Thoracic aorta (tissue), 2 donors: ENCODE results near the gene GSG1L2. TPM values are rescaled to one million over a fixed set of nuclear protein-coding genes. Genes with fewer than 3 reads are reported as not detected.

ENCODE experiments used
- ATAC-seq: fragments of 150-250 bp; one replicate; pipeline ENCODE4 v1.8.0; 2017; ENCODE audit warnings: low read depth; ENCODE audit not compliant: insufficient number of reproducible peaks, low FRiP score
- DNase-seq: peaks from one replicate; pipeline ENCODE4 v3.0.0-alpha.2; 2020; ENCODE audit warnings: low spot score
- H3K27ac ChIP-seq, 2 donors: fragments of 200-600 bp; sonication (generic); 1 replicate in 1 of 2; 2 replicates in 1 of 2; pipeline ENCODE4 v1.5.1; 2016; ENCODE audit warnings: mild to moderate bottlenecking in 2 of 2, moderate library complexity in 2 of 2
- H3K27me3 ChIP-seq: fragments of 200-600 bp; sonication (generic); replicated peaks from 2 replicates; pipeline ENCODE4 v1.6.0; 2016; ENCODE audit warnings: mild to moderate bottlenecking; ENCODE audit not compliant: insufficient read depth
- H3K36me3 ChIP-seq: fragments of 200-600 bp; sonication (generic); one replicate; pipeline ENCODE4 v1.5.1; 2016
- H3K4me1 ChIP-seq, 2 donors: fragments of 200-600 bp; sonication (generic); 1 replicate in 1 of 2; 2 replicates in 1 of 2; pipeline versions ENCODE4 v1.5.1 to v1.6.0; 2016; ENCODE audit warnings: low read depth in 2 of 2, mild to moderate bottlenecking in 1 of 2; ENCODE audit not compliant: control insufficient read depth in 1 of 2
- H3K4me3 ChIP-seq: fragments of 200-600 bp; sonication (generic); 2 replicates; pipeline ENCODE4 v1.5.1; 2016; ENCODE audit warnings: mild to moderate bottlenecking
- H3K9me3 ChIP-seq: fragments of 200-600 bp; sonication (generic); 2 replicates; pipeline ENCODE4 v1.5.1; 2016
- total RNA-seq, 2 donors: library from RNA; depleted of rRNA; stranded (reverse); fragments of >200 nt; gene quantifications; one replicate each; pipeline versions ENCODE4 v1.1.0 to v1.2.3, GENCODE V29; 2016
- TF ChIP-seq, protein P1 (sequence below): fragments of 200-600 bp; sonication (generic); IDR thresholded peaks from one replicate; pipeline ENCODE4 v1.5.1; 2019; ENCODE audit warnings: antibody characterized with exemption

Gene GSG1L2
- total RNA-seq, 2 donors from 2014 or later = not detected

DNA sequence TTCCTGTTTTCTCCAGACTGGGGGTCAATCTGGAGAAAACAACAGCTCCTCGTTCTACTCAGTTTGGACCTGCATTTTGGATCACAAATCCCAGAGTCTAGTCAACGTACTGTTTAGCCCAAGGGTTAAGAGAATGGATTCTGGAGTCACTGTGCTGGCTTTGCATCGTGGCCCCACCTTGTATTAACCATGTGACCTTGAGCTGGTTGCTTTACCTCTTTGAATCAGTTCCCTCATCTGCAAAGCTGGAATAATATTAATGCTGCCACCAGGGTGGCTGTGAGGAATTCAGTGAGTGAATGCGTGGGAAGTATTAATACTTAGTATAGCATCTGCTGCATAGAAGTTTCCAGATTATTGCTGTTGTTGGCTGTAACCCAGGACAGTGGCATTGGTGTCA, 19.2 kb downstream of the GSG1L2 start:
- TF ChIP-seq, protein P1, sequence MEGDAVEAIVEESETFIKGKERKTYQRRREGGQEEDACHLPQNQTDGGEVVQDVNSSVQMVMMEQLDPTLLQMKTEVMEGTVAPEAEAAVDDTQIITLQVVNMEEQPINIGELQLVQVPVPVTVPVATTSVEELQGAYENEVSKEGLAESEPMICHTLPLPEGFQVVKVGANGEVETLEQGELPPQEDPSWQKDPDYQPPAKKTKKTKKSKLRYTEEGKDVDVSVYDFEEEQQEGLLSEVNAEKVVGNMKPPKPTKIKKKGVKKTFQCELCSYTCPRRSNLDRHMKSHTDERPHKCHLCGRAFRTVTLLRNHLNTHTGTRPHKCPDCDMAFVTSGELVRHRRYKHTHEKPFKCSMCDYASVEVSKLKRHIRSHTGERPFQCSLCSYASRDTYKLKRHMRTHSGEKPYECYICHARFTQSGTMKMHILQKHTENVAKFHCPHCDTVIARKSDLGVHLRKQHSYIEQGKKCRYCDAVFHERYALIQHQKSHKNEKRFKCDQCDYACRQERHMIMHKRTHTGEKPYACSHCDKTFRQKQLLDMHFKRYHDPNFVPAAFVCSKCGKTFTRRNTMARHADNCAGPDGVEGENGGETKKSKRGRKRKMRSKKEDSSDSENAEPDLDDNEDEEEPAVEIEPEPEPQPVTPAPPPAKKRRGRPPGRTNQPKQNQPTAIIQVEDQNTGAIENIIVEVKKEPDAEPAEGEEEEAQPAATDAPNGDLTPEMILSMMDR = no peak
- DNase-seq (no peak), ATAC-seq (no peak)
- Histone ChIP-seq H3K27ac (no peak overlapping the region), H3K9me3 (no peaks in the 10 kb centered on the region), H3K36me3 (no peaks in the 10 kb centered on the region), H3K4me1 (no peaks in the 10 kb centered on the region), H3K4me3 (no peak overlapping the region), H3K27me3 (no peaks in the 10 kb centered on the region)

DNA sequence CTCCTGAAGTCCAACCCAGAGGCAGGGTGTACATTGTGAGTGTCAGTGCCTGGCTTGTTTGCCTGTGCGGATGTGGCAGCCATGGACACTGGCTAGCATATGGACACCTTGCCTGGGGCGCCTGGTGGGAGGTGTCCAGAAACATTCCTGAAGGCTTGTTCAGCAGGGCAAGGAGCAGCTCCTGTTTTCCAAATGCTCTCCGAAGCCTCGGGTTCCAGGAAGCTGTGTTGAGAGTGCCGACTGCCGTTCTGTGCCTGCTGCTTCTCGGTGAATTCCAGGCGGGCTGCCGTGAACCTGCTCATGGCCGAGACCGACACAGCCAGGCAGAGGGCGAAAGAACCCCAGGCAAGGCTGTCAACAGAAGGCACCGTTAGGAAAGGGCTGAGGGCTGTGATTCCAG, 19.6 kb downstream of the GSG1L2 start:
- no peak overlapping the region for H3K4me3 ChIP-seq
- no peak for ATAC-seq
- no peaks in the 10 kb centered on the region for H3K27me3 ChIP-seq
- TF ChIP-seq, protein P1 = no peak
- no peak overlapping the region for H3K27ac ChIP-seq
- no peaks in the 10 kb centered on the region for H3K4me1 ChIP-seq
- no peaks in the 10 kb centered on the region for H3K36me3 ChIP-seq
- DNase-seq = no peak
- H3K9me3 ChIP-seq = no peaks in the 10 kb centered on the region

DNA sequence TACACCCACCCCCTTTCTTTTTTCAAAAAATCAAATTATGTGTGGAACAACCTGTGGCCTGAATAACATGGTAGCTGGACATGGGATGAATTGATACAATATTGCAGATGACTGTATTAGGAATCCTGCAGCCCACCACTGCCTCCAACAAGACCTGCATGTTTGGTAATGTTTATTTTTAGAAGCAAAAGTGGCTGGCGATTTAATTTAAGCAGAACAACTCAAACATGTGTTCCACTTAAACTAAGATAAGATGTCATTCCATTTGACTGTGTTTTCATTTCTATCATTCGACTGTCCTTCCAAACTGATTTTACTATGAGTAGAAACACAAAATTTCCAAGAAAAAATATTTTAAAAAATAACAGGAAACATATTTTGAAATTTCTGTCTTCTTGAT, 20.4 kb downstream of the GSG1L2 start:
- ATAC-seq (no peak), DNase-seq (no peak)
- Histone ChIP-seq H3K36me3 (no peaks in the 10 kb centered on the region), H3K4me1 (no peaks in the 10 kb centered on the region), H3K27ac (no peak overlapping the region), H3K9me3 (no peaks in the 10 kb centered on the region), H3K27me3 (no peaks in the 10 kb centered on the region), H3K4me3 (no peak overlapping the region)
- TF ChIP-seq, protein P1 = no peak

DNA sequence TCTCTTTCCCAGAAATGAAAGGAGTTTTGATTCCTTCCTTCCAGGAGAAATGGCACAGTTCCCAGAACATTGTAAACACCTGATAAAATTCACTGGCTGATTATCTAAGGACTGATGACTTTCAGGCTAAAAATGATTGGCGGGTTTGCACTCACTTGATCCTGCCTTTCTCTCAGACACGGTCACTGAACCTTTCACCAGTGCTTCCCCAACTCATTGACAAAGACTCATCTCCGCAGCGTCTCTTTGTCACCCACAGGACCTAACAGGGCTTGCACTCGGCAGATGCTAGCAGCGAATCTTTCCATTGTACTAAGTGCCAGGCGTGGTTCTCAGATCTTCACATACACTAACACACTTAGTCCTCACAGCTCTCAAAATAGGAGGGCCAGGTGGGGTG, 23.2 kb downstream of the GSG1L2 start:
- H3K4me3 ChIP-seq = no peak overlapping the region
- TF ChIP-seq, protein P1 = no peak
- ATAC-seq = no peak
- no peaks in the 10 kb centered on the region for H3K4me1 ChIP-seq
- H3K36me3 ChIP-seq = no peaks in the 10 kb centered on the region
- no peaks in the 10 kb centered on the region for H3K9me3 ChIP-seq
- no peak overlapping the region for H3K27ac ChIP-seq
- no peaks in the 10 kb centered on the region for H3K27me3 ChIP-seq
- DNase-seq = no peak

DNA sequence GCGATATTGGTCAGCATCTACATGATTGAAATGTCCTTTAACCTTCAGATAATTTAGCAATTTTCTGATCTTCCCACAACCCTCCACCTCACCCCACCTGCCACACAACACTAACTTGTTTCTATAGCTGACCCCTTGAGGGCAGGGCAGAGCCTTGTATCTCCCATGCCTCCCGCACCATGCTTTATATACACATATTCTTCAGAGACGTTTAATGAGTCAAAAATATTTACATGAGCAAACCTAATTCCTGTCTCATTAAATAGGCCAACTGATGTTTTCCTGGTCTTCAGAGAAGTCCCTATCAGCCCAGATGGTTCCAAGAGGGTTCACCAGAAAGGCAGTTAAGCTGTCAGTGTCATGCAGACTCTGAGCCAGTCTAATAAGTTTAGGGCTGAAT, 23.9 kb downstream of the GSG1L2 start:
- Histone ChIP-seq H3K27me3 (no peaks in the 10 kb centered on the region), H3K4me3 (no peak overlapping the region), H3K36me3 (no peaks in the 10 kb centered on the region), H3K4me1 (no peaks in the 10 kb centered on the region), H3K9me3 (no peaks in the 10 kb centered on the region), H3K27ac (no peak overlapping the region)
- DNase-seq (no peak), ATAC-seq (no peak)
- TF ChIP-seq, protein P1 = no peak
